GM19193 (cell line): ENCODE measurements around the gene ACACB.

Experiments used
- POLR2A ChIP-seq: IDR thresholded peaks from 4 replicates; pipeline ENCODE4 v1.6.1; 2011; ENCODE audit not compliant: insufficient read depth, insufficient read length; ENCODE audit errors: extremely low read depth

ACACB gene

GRCh38 chr12:109258201-109258600 is 141.8 kb downstream of the ACACB start:
- TF ChIP-seq POLR2A = no peak

DNA sequence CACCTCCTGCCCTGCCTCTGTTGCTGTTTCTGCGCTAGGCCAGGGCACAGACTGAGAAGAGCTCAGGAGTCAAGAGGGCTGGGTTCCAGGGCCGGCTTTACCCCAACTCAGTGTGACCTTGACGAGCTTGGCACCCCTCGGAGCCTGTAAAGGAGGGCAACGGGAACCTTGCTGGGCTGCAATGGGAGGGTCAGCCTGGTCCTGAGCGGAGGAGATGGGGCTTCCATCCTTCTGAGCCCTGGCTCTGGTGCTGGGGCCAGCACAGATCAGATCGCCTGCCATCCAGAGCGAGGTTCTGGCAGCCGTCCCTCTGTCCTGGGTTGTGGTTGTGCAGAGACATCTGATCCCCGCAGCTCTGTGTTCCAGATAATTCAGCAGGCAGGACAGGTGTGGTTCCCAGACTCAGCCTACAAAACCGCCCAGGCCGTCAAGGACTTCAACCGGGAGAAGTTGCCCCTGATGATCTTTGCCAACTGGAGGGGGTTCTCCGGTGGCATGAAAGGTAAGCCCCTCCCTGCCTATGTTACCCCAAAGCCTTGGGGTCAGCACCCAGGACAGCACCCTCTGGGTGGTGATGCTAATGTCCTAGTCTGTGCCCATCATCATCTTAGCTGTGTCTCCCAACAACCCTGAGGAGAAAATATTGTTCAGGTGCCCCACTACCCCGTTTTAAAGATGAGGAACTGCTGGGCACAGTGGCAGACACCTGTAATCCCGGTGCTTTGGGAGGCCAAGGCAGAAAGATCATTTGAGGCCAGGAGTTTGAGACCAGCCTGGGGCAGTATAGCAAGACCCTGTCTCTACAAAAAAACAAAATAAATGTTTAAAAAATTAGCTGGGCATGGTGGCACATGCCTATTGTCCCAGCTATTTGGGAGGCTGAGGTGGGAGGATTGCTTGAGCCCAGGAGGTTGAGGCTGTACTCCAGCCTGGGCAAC is 142.5 kb downstream of the ACACB start:
- no peak for TF ChIP-seq POLR2A

- TF ChIP-seq POLR2A = no peak
Measured at GRCh38 chr12:109259545-109259895, 143.1 kb downstream of the ACACB start.

DNA sequence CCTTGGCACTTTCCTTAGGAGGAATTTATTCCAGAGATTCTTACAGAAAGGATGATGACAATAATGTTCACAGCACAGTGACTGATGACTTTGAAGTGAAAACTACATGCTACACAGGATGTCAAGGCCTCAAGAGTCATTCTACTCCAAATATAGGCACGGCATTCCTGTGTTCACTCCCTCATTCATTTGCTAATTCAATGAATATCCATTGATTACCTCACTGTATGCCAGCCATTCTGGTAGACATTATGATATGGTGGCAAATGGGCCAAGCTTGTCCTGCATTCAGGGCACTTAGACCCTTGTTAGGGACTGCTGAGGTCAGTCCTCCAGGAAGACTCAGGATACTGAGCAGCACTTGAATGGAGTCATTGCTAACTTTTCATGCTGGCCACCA is 144.7 kb downstream of the ACACB start:
- TF ChIP-seq POLR2A = no peak

DNA sequence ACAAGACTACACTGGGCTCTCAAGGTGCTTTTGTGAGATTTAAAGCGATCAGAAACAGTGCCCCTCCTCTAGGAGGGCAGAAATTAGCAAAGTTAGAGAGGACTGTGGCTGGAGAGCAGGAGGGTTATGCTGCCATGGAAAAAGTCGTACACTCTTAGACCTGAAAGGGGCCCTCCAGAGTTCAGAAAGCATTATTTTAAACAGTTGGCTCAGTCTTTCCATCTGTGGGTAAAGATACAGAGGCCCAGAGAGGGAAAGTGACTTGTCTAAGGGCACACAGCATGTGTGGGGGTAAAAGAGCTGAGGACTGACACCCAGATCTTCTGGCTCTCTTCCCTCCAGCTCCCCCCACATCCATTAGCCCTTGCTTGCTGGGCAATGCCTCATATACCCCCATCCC is 145.6 kb downstream of the ACACB start:
- TF ChIP-seq POLR2A = no peak

GRCh38 chr12:109263439-109263838 is 147.1 kb downstream of the ACACB start:
- TF ChIP-seq POLR2A = no peak

GRCh38 chr12:109264095-109264942 is 147.9 kb downstream of the ACACB start:
- no peak for TF ChIP-seq POLR2A

DNA sequence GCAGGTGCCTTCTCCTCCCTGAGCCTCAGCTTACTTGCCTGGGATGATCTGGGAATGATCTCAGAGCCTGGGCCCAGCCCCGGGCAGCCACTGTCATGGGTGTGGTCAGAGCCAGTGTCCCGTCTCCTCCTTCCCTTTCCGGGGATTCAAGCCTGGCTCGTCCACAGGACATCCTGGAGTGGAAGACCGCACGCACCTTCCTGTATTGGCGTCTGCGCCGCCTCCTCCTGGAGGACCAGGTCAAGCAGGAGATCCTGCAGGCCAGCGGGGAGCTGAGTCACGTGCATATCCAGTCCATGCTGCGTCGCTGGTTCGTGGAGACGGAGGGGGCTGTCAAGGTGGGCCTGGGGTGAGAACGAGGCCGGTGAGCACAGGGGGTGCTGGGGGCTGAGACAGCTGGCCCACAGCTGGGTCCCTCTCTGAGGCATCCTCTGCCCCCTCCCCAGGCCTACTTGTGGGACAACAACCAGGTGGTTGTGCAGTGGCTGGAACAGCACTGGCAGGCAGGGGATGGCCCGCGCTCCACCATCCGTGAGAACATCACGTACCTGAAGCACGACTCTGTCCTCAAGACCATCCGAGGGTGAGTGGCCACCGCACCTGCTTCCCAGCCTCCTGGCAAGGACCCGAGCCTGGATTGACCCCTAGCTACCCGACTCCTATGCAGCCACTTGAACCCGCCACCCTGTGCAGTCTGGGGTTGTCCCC is 148.7 kb downstream of the ACACB start:
- no peak for TF ChIP-seq POLR2A

- no peak for TF ChIP-seq POLR2A
Measured at GRCh38 chr12:109266106-109266879, 149.9 kb downstream of the ACACB start.

DNA sequence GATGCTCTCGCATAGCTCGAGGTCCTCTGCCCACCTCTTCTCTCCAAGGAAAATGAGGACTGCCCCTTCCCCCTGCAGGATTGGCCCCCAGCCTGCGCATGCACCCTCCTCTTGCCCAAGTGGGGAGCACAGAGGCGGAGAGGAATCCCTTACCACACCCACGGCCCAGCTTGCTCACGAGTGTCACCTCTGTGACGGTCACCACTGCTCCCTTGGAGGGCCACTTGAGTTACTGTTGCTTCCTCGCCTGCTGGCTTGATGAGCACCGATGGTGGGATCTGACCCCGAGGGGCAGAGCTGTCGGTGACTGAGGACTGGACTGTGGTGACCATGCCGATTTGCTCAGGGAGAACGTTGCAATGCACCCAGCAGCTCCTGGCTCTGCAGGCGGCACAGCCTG is 151.0 kb downstream of the ACACB start:
- TF ChIP-seq POLR2A = no peak

- TF ChIP-seq POLR2A = no peak
Measured at GRCh38 chr12:109268896-109269295, 152.5 kb downstream of the ACACB start.

- no peak for TF ChIP-seq POLR2A
Measured at GRCh38 chr12:109269428-109269827, 153.0 kb downstream of the ACACB start.

- TF ChIP-seq POLR2A = no peak
Measured at GRCh38 chr12:109270494-109270893, 154.1 kb downstream of the ACACB start.

GRCh38 chr12:109271418-109271817 is 155.0 kb downstream of the ACACB start:
- TF ChIP-seq POLR2A = no peak

DNA sequence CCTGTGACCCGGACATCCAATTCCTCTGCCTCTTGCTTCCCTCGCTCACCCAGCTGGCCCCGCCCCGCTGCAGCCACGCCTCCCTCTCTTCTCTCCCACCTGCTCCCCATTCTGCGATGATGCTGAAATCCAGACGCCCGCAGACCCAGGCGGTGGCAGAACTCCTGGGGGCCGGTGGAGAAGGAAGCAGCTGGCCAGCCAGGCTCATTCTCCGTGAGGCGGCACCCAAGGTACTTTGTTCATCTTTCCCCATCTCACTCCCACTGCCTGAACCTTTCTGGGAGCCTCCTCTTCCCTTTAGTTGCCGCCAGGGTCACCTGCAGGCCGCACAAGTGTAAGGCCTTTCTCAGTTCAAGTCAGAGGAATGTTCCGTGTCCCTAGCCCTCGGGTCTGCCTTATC is 157.0 kb downstream of the ACACB start:
- no peak for TF ChIP-seq POLR2A

DNA sequence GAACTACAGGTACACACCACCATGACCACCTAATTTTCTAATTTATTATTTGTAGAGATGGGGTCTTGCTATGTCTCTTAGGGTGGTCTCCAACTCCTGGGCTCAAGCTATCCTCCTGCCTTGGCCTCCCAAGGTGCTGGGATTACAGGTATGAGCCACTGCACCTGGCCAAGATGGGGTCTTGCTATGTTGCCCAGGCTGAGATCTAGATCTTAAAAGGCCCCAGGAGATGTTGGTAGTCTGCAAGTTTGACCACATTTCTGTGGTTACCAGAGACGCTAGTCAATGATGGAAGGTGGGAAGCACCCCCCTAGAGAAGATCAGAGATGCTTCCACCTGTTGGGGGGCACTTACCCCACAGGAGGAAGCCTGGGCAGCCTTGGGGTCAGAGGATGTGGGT is 158.0 kb downstream of the ACACB start:
- TF ChIP-seq POLR2A = no peak
